Panc1 (cell line): Measurements from ENCODE around the gene CHPT1. TPM values are rescaled to one million over a fixed set of nuclear protein-coding genes. Genes with fewer than 3 reads are reported as not detected.

ENCODE experiments used
- ATAC-seq: fragments of 200-7000 bp; cut with Tn5 transposase; 2 replicates; pipeline ENCODE4 v1.9.1; 2020; ENCODE audit warnings: mild to moderate bottlenecking, moderate library complexity
- BruUV-seq: library from RNA; stranded (reverse); fragments of 400-500 nt; replicated peaks from 2 replicates; lab custom pipeline; 2021; lab: Mats Ljungman, UMichigan
- CTCF ChIA-PET: fragments of 300-600 bp; sonication (Branson Sonifier 250); formaldehyde crosslinking; loops from one replicate; lab custom pipeline; 2022; ENCODE audit warnings: antibody characterized with exemption; lab: Charles Lee
- POLR2A ChIA-PET: fragments of 300-600 bp; sonication (Branson Sonifier 250); formaldehyde crosslinking; loops from one replicate; lab custom pipeline; 2022; ENCODE audit warnings: antibody characterized with exemption; lab: Charles Lee
- DNase-seq: peaks from one replicate; pipeline ENCODE4 v3.0.0-alpha.2; 2010; ENCODE audit warnings: low read depth, low spot score
- H3K27ac ChIP-seq: 2 replicates; pipeline ENCODE4 v1.5.1; 2011; ENCODE audit warnings: mild to moderate bottlenecking, low read length, inconsistent platforms
- H3K27me3 ChIP-seq: fragments of 200-500 bp; sonication (Bioruptor generic); 2 replicates; pipeline ENCODE4 v1.6.0; 2014; ENCODE audit warnings: low read length, inconsistent platforms; ENCODE audit not compliant: control insufficient read depth, insufficient read depth
- H3K36me3 ChIP-seq: fragments of 200-500 bp; sonication (Bioruptor generic); 2 replicates; pipeline ENCODE4 v1.5.1; 2014; ENCODE audit warnings: inconsistent platforms, mild to moderate bottlenecking, low read length, moderate library complexity; ENCODE audit not compliant: control insufficient read depth, insufficient read depth
- H3K4me1 ChIP-seq: 2 replicates; pipeline ENCODE4 v1.5.1; 2011; ENCODE audit warnings: inconsistent platforms, mild to moderate bottlenecking, low read length, moderate library complexity; ENCODE audit not compliant: control insufficient read depth, insufficient read depth
- H3K4me3 ChIP-seq, 2 experiments: 2 replicates each; pipeline ENCODE4 v1.5.1; 2011 to 2012; ENCODE audit warnings: low read depth in 2 of 2, low read length in 2 of 2, mild to moderate bottlenecking in 2 of 2, inconsistent platforms in 1 of 2, moderate library complexity in 1 of 2
- H3K9me3 ChIP-seq: fragments of 200-500 bp; sonication (Bioruptor generic); 2 replicates; pipeline ENCODE4 v1.5.1; 2014; ENCODE audit warnings: low read depth, mild to moderate bottlenecking, inconsistent platforms, low read length, moderate library complexity; ENCODE audit not compliant: control insufficient read depth, insufficient read depth
- CTCF ChIP-seq: fragments of 450-650 bp; IDR thresholded peaks from 2 replicates; pipeline ENCODE4 v1.5.1; 2017; ENCODE audit warnings: mild to moderate bottlenecking
- POLR2AphosphoS5 ChIP-seq: IDR thresholded peaks from 2 replicates; pipeline ENCODE4 v1.6.1; 2012; ENCODE audit warnings: mild to moderate bottlenecking, low read depth, low read length, moderate library complexity
- REST ChIP-seq, 2 experiments: IDR thresholded peaks; 2 replicates each; pipeline ENCODE4 v1.6.1; 2011 to 2012; ENCODE audit warnings: low read depth in 2 of 2, control low read depth in 1 of 2, low read length in 1 of 2, mild to moderate bottlenecking in 1 of 2, moderate library complexity in 1 of 2; ENCODE audit not compliant: insufficient read depth in 1 of 2
- SIN3A ChIP-seq: IDR thresholded peaks from 2 replicates; pipeline ENCODE4 v1.6.1; 2012; ENCODE audit warnings: low read depth, mild to moderate bottlenecking, low read length, moderate library complexity, borderline replicate concordance; ENCODE audit not compliant: insufficient read depth
- TCF7L2 ChIP-seq: IDR thresholded peaks from 2 replicates; pipeline ENCODE4 v1.6.1; 2011; ENCODE audit warnings: mild to moderate bottlenecking, low read depth, low read length, inconsistent platforms
- in situ Hi-C: cut with HindIII; loops from 2 replicates; pipeline ENCODE4 v1.10.0; 2016; ENCODE audit warnings: low sequenced_read_pairs, low pct_unique_long_range_greater_than_20kb
- intact Hi-C: fragments of 100-400 bp; cut with micrococcal nuclease; formaldehyde crosslinking; loops from one replicate; pipeline ENCODE4 v1.10.0; 2022; ENCODE audit not compliant: unreplicated experiment
- total RNA-seq: library from RNA; stranded (reverse); gene quantifications from one replicate; pipeline ENCODE4 v1.2.1, GENCODE V29; 2021; ENCODE audit not compliant: unreplicated experiment

Gene CHPT1
- total RNA-seq, 1 experiment from 2014 or later: 78.3 TPM

- ChIA-PET POLR2A (no interaction called here), CTCF (no interaction called here)
- Histone ChIP-seq H3K27ac (no peak overlapping the region), H3K4me3 (no peak overlapping the region), H3K36me3 (peaks cover 22% of the 10 kb centered on the region), H3K9me3 (no peaks in the 10 kb centered on the region), H3K27me3 (no peaks in the 10 kb centered on the region), H3K4me1 (no peaks in the 10 kb centered on the region)
- no TSS peak for BruUV-seq
- in situ Hi-C loops (no loop called here), intact Hi-C loops (no loop called here)
- DNase-seq: no peak
- ATAC-seq: no peak
- TF ChIP-seq SIN3A: no peak
- TF ChIP-seq REST (IDR thresholded peaks at IDR 0.05; ENCODE audit: insufficient read depth in 1 of 2, low read depth in 2 of 2, low read length in 1 of 2): no peak
- no peak for TF ChIP-seq TCF7L2
- no peak for TF ChIP-seq CTCF
- TF ChIP-seq POLR2AphosphoS5: no peak
Observed at GRCh38 chr12:101729842-101730241, 32.4 kb downstream of the CHPT1 start.

GRCh38 chr12:101732318-101732717 is 34.9 kb downstream of the CHPT1 start:
- Histone ChIP-seq H3K9me3 (no peaks in the 10 kb centered on the region), H3K4me3 (no peak overlapping the region), H3K27ac (no peak overlapping the region), H3K36me3 (peaks cover 14% of the 10 kb centered on the region; the same call in 1 of the 2 replicates), H3K27me3 (no peaks in the 10 kb centered on the region), H3K4me1 (no peaks in the 10 kb centered on the region)
- ChIA-PET POLR2A (no interaction called here), CTCF (no interaction called here)
- in situ Hi-C loops (no loop called here), intact Hi-C loops (no loop called here)
- TF ChIP-seq SIN3A (no peak), TCF7L2 (no peak), CTCF (no peak), REST (IDR thresholded peaks at IDR 0.05; ENCODE audit: insufficient read depth in 1 of 2, low read depth in 2 of 2, low read length in 1 of 2) (no peak), POLR2AphosphoS5 (no peak)
- DNase-seq (no peak), ATAC-seq (no peak)
- BruUV-seq: no TSS peak
